LNCAP (cell line): ENCODE measurements around the gene STRBP.

ENCODE experiments used
- TF ChIP-seq, protein P1 (sequence below): fragments of 450-650 bp; IDR thresholded peaks from 2 replicates; pipeline ENCODE4 v1.5.1; 2017; ENCODE audit warnings: mild to moderate bottlenecking

STRBP gene

DNA sequence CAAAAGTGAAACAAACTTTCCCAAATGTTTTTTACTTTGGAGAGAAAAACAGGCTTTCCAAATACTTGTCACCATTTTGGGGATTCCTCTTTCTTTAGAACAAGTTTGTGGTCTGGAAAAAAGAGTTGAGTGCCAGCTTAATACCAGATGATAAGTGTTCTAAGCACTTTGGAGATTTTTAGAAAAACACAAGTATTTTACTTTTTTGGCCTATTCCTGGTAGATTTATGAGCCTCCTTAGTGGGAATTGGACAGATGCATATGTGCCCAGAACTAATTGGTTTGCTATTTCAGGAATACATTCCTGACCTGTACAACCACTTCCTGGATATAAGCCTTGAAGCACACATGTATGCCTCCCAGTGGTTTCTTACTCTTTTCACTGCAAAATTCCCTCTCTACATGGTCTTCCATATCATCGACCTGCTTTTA lies 194.4 kb downstream of the STRBP start:
- TF ChIP-seq, protein P1, sequence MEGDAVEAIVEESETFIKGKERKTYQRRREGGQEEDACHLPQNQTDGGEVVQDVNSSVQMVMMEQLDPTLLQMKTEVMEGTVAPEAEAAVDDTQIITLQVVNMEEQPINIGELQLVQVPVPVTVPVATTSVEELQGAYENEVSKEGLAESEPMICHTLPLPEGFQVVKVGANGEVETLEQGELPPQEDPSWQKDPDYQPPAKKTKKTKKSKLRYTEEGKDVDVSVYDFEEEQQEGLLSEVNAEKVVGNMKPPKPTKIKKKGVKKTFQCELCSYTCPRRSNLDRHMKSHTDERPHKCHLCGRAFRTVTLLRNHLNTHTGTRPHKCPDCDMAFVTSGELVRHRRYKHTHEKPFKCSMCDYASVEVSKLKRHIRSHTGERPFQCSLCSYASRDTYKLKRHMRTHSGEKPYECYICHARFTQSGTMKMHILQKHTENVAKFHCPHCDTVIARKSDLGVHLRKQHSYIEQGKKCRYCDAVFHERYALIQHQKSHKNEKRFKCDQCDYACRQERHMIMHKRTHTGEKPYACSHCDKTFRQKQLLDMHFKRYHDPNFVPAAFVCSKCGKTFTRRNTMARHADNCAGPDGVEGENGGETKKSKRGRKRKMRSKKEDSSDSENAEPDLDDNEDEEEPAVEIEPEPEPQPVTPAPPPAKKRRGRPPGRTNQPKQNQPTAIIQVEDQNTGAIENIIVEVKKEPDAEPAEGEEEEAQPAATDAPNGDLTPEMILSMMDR = no peak

DNA sequence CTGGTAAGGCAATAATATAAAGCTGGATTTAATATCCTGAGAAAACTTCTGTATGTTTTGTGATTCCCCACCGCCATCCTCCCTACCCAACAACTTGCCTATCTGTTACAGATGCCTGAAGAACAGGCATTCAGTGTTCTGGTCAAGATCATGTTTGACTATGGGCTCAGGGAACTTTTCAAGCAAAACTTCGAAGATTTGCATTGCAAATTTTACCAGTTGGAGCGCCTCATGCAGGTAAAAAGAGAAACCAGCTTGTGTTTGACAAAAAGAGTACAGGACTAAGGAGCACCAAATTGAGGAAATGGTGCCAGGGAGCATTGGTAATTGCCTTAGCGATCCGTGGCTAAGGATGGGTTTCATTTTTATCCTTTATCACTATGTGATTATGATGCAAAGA lies 194.9 kb downstream of the STRBP start:
- TF ChIP-seq, protein P1 = no peak

DNA sequence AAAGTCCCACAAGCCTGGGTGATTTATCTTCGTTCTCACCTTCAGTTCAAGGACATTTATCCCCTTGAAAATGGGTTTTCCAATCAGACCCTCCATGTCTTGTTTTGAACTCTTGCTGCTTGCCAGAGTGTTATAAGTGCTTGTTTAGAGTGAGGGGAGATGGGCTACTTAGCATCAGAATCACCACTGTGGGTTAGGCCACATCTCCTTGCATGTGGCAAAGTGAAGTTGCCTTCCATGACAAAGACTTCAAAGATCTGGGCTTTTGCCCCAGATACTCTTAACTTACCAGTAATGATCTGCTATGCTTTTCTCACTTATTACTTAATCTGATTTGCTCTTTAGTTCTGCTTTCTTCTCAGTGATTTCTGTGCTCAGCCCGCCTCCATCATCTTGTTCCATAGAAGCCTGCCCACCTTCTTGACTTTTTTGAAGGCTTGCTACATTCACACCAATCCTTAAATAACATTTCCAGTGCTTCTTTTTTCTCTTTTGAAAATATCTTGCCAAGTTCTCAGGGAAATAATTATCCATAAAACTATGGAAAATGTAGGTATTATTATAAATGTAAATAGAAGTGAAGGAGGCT lies 195.9 kb downstream of the STRBP start:
- TF ChIP-seq, protein P1 = no peak
